CD8-positive, alpha-beta memory T cell (primary cell): ENCODE data around the gene PI4K2A. TPM values are rescaled to one million over a fixed set of nuclear protein-coding genes. Genes with fewer than 3 reads are reported as not detected.

ENCODE experiments used
- polyA plus RNA-seq: library from polyadenylated mRNA; unstranded; fragments of 300-500 nt; fragmentation: Illumina TruSeq; gene quantifications from one replicate; pipeline ENCODE4 v1.2.3, GENCODE V29; 2021
- total RNA-seq, 2 experiments: library from RNA; stranded (reverse); gene quantifications; one replicate each; pipeline ENCODE4 v1.2.3, GENCODE V29; 2021

The PI4K2A gene
- total and polyA plus RNA-seq, 3 experiments from 2014 or later: 11.4 to 15.9 (median 15.6) TPM

Other genes starting within 250 kb of the PI4K2A start
- gene RRP12, start 239.3 kb upstream of the PI4K2A start, total RNA-seq: 100 to 1,000 TPM; 102 to 111 TPM
- 11.6 TPM for gene RRP12, start 239.3 kb upstream of the PI4K2A start, polyA plus RNA-seq
- gene PGAM1, start 214.5 kb upstream of the PI4K2A start, total RNA-seq: 1,000 to 10,000 TPM; 1,086 to 1,097 TPM
- gene PGAM1, start 214.5 kb upstream of the PI4K2A start, polyA plus RNA-seq: 309 TPM
- gene EXOSC1, start 194.7 kb upstream of the PI4K2A start, total RNA-seq: 10 to 100 TPM; 61.0 to 64.8 TPM
- gene EXOSC1, start 194.7 kb upstream of the PI4K2A start, polyA plus RNA-seq: 83.0 TPM
- 10 to 100 TPM; 56.2 to 57.6 TPM for gene ZDHHC16, start 194.5 kb upstream of the PI4K2A start, total RNA-seq
- gene ZDHHC16, start 194.5 kb upstream of the PI4K2A start, polyA plus RNA-seq: 26.4 TPM
- gene MMS19, start 142.2 kb upstream of the PI4K2A start, total RNA-seq: 10 to 100 TPM; 85.7 to 89.3 TPM
- gene MMS19, start 142.2 kb upstream of the PI4K2A start, polyA plus RNA-seq: 27.5 TPM
- gene UBTD1, start 141.7 kb upstream of the PI4K2A start, total RNA-seq: 1 to 10 TPM; 1.9 to 2.6 TPM
- 2.0 TPM for gene UBTD1, start 141.7 kb upstream of the PI4K2A start, polyA plus RNA-seq
- gene ANKRD2, start 67.9 kb upstream of the PI4K2A start, total RNA-seq: not detected
- gene ANKRD2, start 67.9 kb upstream of the PI4K2A start, polyA plus RNA-seq: not detected
- not detected for gene HOGA1, start 56.3 kb upstream of the PI4K2A start, total RNA-seq
- not detected for gene HOGA1, start 56.3 kb upstream of the PI4K2A start, polyA plus RNA-seq
- not detected for gene C10orf62, start 51.0 kb upstream of the PI4K2A start, total RNA-seq
- gene C10orf62, start 51.0 kb upstream of the PI4K2A start, polyA plus RNA-seq: not detected
- gene MORN4, start 7.2 kb upstream of the PI4K2A start, total RNA-seq: 1 to 10 TPM; 2.7 to 3.1 TPM
- 1.7 TPM for gene MORN4, start 7.2 kb upstream of the PI4K2A start, polyA plus RNA-seq
- gene AVPI1, start 46.6 kb downstream of the PI4K2A start, total RNA-seq: 1 to 10 TPM; 2.3 TPM
- 3.1 TPM for gene AVPI1, start 46.6 kb downstream of the PI4K2A start, polyA plus RNA-seq
- 1 to 10 TPM; 4.3 to 4.7 TPM for gene MARVELD1, start 73.1 kb downstream of the PI4K2A start, total RNA-seq
- 0.15 TPM for gene MARVELD1, start 73.1 kb downstream of the PI4K2A start, polyA plus RNA-seq
- 10 to 100 TPM; 27.4 to 28.6 TPM for gene ZFYVE27, start 96.5 kb downstream of the PI4K2A start, total RNA-seq
- gene ZFYVE27, start 96.5 kb downstream of the PI4K2A start, polyA plus RNA-seq: 31.4 TPM
- not detected for gene SFRP5, start 131.3 kb downstream of the PI4K2A start, total RNA-seq
- 0.54 TPM for gene SFRP5, start 131.3 kb downstream of the PI4K2A start, polyA plus RNA-seq
- gene GOLGA7B, start 209.2 kb downstream of the PI4K2A start, total RNA-seq: under 1 TPM; 0.29 to 0.44 TPM
- 0.62 TPM for gene GOLGA7B, start 209.2 kb downstream of the PI4K2A start, polyA plus RNA-seq